Calu3 (cell line): ENCODE results near the gene ADGRV1. TPM values are rescaled to one million over a fixed set of nuclear protein-coding genes. Genes with fewer than 3 reads are reported as not detected.
"Not testable (repeated sequence)": the region's sequence is repeated elsewhere in the genome, so short reads cannot be mapped to it uniquely, and the experiment has no call there.

Experiments
- BruUV-seq: library from RNA; stranded (reverse); fragments of 400-500 nt; replicated peaks from 2 replicates; lab custom pipeline; 2021; lab: Mats Ljungman, UMichigan
- CTCF ChIA-PET: fragments of 300-600 bp; sonication (Branson Sonifier 250); formaldehyde crosslinking; loops from one replicate; lab custom pipeline; 2022; ENCODE audit warnings: antibody characterized with exemption; lab: Charles Lee
- DNase-seq: peaks from one replicate; pipeline ENCODE4 v3.0.0; 2022
- H3K27ac Mint-ChIP-seq: one replicate; pipeline ENCODE4 v1.8.0; 2022; ENCODE audit warnings: mixed read lengths; ENCODE audit not compliant: unreplicated experiment
- H3K27me3 Mint-ChIP-seq: one replicate; pipeline ENCODE4 v1.8.0; 2022; ENCODE audit warnings: mixed read lengths; ENCODE audit not compliant: unreplicated experiment
- H3K36me3 Mint-ChIP-seq: one replicate; pipeline ENCODE4 v1.8.0; 2022; ENCODE audit warnings: mild to moderate bottlenecking, moderate library complexity, mixed read lengths; ENCODE audit not compliant: insufficient read depth, unreplicated experiment
- H3K4me1 Mint-ChIP-seq: one replicate; pipeline ENCODE4 v1.8.0; 2022; ENCODE audit warnings: mild to moderate bottlenecking, low read depth, mixed read lengths; ENCODE audit not compliant: unreplicated experiment
- H3K4me3 Mint-ChIP-seq: one replicate; pipeline ENCODE4 v1.8.0; 2022; ENCODE audit warnings: mild to moderate bottlenecking, low read depth, moderate library complexity, mixed read lengths; ENCODE audit not compliant: unreplicated experiment
- H3K9me3 Mint-ChIP-seq: one replicate; pipeline ENCODE4 v1.8.0; 2022; ENCODE audit warnings: low read depth, mixed read lengths; ENCODE audit not compliant: unreplicated experiment
- intact Hi-C: fragments of 100-400 bp; cut with micrococcal nuclease; formaldehyde crosslinking; loops from one replicate; pipeline ENCODE4 v1.10.0; 2022; ENCODE audit not compliant: unreplicated experiment
- total RNA-seq: library from RNA; stranded (reverse); gene quantifications from 2 replicates; pipeline ENCODE4 v1.2.3, GENCODE V29; 2022
- TF ChIP-seq, protein P1 (sequence below): fragments of 200-600 bp; IDR thresholded peaks from one replicate; pipeline ENCODE4 v1.8.0; 2022; ENCODE audit warnings: antibody characterized with exemption; ENCODE audit not compliant: unreplicated experiment

ADGRV1 gene
- total RNA-seq, 1 experiment from 2014 or later, result 1.8 TPM

DNA sequence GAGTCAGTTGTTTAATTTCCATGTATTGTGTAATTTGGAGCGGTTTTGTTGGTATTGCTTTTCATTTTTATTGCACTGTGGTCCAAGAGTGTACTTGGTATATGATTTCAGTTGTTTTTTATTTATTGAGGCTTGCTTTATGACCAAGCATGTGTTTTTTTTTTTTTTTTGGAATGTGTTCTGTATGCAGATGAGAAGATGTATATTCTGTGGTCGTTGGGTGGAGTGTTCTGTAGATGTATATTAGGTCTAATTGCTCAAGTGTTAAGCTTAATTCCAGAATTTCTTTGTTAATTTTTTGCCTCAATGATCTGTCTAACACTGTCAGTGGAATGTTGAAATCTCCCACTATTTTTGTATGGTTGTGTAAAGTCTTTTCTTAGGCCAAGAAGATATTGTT, 23.4 kb downstream of the ADGRV1 start:
- Mint-ChIP-seq H3K27me3 (peaks cover 74% of the 10 kb centered on the region), H3K36me3 (no peaks in the 10 kb centered on the region), H3K9me3 (peaks cover 4% of the 10 kb centered on the region), H3K4me1 (no peaks in the 10 kb centered on the region), H3K27ac (no peak overlapping the region), H3K4me3 (no peak overlapping the region)
- no peak for DNase-seq
- intact Hi-C loops, result no loop called here
- no TSS peak for BruUV-seq
- TF ChIP-seq, protein P1, sequence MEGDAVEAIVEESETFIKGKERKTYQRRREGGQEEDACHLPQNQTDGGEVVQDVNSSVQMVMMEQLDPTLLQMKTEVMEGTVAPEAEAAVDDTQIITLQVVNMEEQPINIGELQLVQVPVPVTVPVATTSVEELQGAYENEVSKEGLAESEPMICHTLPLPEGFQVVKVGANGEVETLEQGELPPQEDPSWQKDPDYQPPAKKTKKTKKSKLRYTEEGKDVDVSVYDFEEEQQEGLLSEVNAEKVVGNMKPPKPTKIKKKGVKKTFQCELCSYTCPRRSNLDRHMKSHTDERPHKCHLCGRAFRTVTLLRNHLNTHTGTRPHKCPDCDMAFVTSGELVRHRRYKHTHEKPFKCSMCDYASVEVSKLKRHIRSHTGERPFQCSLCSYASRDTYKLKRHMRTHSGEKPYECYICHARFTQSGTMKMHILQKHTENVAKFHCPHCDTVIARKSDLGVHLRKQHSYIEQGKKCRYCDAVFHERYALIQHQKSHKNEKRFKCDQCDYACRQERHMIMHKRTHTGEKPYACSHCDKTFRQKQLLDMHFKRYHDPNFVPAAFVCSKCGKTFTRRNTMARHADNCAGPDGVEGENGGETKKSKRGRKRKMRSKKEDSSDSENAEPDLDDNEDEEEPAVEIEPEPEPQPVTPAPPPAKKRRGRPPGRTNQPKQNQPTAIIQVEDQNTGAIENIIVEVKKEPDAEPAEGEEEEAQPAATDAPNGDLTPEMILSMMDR, result no peak
- CTCF ChIA-PET, result no interaction called here

DNA sequence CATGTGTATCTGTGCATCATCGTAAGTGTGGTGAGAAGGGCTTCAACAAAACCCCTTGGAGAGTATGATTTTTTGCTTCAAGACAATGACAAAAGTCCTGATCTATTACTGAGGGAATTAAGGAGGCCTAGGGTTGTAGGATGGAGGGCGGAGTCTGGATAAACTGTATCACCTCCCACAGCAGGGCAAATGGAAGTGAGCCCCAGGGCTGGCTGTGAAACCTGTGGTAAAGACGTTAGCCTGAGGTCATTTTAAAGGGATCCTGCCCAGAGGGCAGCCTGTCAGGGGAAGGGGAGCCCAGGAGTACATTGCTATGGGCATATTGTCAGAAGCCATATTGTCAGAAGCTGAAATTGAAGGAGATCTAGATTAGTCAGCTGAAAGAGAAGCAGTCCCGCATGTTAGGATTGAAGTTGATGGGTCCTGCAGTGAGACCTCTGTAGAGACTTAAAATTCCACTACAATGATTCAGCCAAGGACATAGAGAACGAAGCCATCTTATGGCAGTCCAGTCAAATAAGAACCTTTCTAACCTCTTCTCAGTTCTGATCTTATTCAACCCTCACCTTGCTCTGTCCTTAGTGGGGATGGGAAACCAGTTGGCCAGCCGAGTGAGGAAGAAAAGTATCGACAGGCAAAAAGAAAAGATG, 26.9 kb downstream of the ADGRV1 start:
- no peak overlapping the region for H3K27ac Mint-ChIP-seq
- no peaks in the 10 kb centered on the region for H3K9me3 Mint-ChIP-seq
- intact Hi-C loops, result no loop called here
- H3K27me3 Mint-ChIP-seq, result peaks cover 70% of the 10 kb centered on the region
- TF ChIP-seq, protein P1, result no peak
- CTCF ChIA-PET, result no interaction called here
- DNase-seq, result no peak
- H3K4me1 Mint-ChIP-seq, result no peaks in the 10 kb centered on the region
- no peaks in the 10 kb centered on the region for H3K36me3 Mint-ChIP-seq
- BruUV-seq, result no TSS peak
- no peak overlapping the region for H3K4me3 Mint-ChIP-seq

DNA sequence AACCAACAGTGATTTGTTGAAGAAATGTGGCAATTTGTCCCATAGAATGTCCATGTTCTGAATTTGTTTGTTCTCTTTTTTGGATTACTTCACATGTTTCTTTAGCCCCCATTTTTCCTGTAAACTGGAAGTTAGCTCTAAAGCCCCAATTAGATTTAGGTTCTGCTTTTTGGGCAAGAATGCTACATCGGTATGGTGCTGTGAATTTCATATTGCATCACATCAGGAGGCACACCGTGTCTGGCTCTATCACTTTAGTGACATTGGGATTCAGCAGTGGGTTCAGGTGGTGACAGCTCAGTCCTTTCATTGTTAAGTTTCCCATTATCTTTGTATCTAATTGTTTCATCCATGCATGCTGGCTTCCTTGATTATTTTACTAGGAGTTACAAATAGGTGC, 27.9 kb downstream of the ADGRV1 start:
- Mint-ChIP-seq H3K4me1 (no peaks in the 10 kb centered on the region), H3K27ac (no peak overlapping the region), H3K4me3 (no peak overlapping the region), H3K9me3 (no peaks in the 10 kb centered on the region), H3K36me3 (no peaks in the 10 kb centered on the region), H3K27me3 (peaks cover 60% of the 10 kb centered on the region)
- intact Hi-C loops, result no loop called here
- DNase-seq, result no peak
- TF ChIP-seq, protein P1, result no peak
- no TSS peak for BruUV-seq
- CTCF ChIA-PET, result interaction anchor here (0.5 kb wide), 1 partner anchor 54 kb away, joined by 6 read pairs; no protein-coding TSS in a partner anchor

- DNase-seq, result no peak
- CTCF ChIA-PET, result no interaction called here
- intact Hi-C loops, result no loop called here
- TF ChIP-seq, protein P1, result no peak
- Mint-ChIP-seq H3K27ac (no peak overlapping the region), H3K4me1 (no peaks in the 10 kb centered on the region), H3K36me3 (no peaks in the 10 kb centered on the region), H3K4me3 (no peak overlapping the region), H3K9me3 (no peaks in the 10 kb centered on the region), H3K27me3 (peaks cover 47% of the 10 kb centered on the region)
- BruUV-seq, result no TSS peak
Measured at GRCh38 chr5:90590170-90590569, 31.6 kb downstream of the ADGRV1 start.

DNA sequence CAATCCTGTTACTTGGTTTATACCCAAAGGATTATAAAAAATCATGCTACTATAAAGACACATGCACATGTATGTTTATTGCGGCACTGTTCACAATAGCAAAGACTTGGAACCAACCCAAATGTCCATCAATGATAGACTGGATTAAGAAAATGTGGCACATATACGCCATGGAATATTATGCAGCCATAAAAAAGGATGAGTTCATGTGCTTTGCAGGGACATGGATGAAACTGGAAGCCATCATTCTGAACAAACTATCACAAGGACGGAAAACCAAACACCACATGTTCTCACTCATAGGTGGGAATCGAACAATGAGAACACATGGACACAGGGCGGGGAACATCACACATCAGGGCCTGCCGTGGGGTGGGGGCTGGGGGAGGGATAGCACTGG, 34.5 kb downstream of the ADGRV1 start:
- H3K27ac Mint-ChIP-seq, H3K9me3 Mint-ChIP-seq, CTCF ChIA-PET, BruUV-seq, H3K4me3 Mint-ChIP-seq, intact Hi-C loops, DNase-seq, H3K36me3 Mint-ChIP-seq, H3K4me1 Mint-ChIP-seq: not testable (repeated sequence)
- H3K27me3 Mint-ChIP-seq, result peaks cover 36% of the 10 kb centered on the region

DNA sequence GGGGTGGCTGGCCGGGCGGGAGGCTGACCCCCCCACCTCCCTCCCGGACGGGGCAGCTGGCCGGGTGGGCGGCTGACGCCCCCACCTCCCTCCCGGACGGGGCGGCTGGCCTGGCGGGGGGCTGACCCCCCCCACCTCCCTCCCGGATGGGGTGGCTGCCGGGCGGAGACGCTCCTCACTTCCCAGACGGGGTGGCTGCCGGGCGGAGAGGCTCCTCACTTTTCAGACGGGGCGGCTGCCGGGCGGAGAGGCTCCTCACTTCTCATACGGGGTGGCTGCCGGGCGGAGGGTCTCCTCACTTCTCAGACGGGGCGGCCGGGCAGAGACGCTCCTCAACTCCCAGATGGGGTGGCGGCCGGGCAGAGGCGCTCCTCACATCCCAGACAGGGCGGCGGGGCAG, 37.2 kb downstream of the ADGRV1 start:
- H3K27ac Mint-ChIP-seq, intact Hi-C loops, DNase-seq, BruUV-seq, H3K9me3 Mint-ChIP-seq, H3K4me3 Mint-ChIP-seq, CTCF ChIA-PET, H3K36me3 Mint-ChIP-seq, H3K4me1 Mint-ChIP-seq: not testable (repeated sequence)
- peaks cover 27% of the 10 kb centered on the region for H3K27me3 Mint-ChIP-seq
